MM.1S (cell line): ENCODE results near the gene NEBL.

Experiments used
- DNase-seq: peaks from one replicate; pipeline ENCODE4 v3.0.0-alpha.2; 2015
- H2AFZ ChIP-seq: fragments of 300-600 bp; sonication (generic); 2 replicates; pipeline ENCODE4 v1.6.0; 2016; ENCODE audit warnings: antibody characterized with exemption, low read length
- H3F3A ChIP-seq: fragments of 300-600 bp; sonication (generic); 2 replicates; pipeline ENCODE4 v1.6.1; 2016; ENCODE audit warnings: mild to moderate bottlenecking, antibody characterized with exemption, low read length, moderate library complexity, mixed read lengths; ENCODE audit not compliant: insufficient read depth
- H3K27ac ChIP-seq: fragments of 300-600 bp; sonication (generic); 2 replicates; pipeline ENCODE4 v1.5.1; 2016; ENCODE audit warnings: mild to moderate bottlenecking, low read length
- H3K27me3 ChIP-seq: fragments of 300-600 bp; sonication (generic); replicated peaks from 2 replicates; pipeline ENCODE4 v1.6.0; 2016; ENCODE audit warnings: low read length; ENCODE audit not compliant: insufficient read depth
- H3K36me3 ChIP-seq: fragments of 300-600 bp; sonication (generic); replicated peaks from 2 replicates; pipeline ENCODE4 v1.6.1; 2016; ENCODE audit warnings: mild to moderate bottlenecking, low read length, mixed read lengths; ENCODE audit not compliant: insufficient read depth
- H3K4me1 ChIP-seq: fragments of 300-600 bp; sonication (generic); 2 replicates; pipeline ENCODE4 v1.6.1; 2016; ENCODE audit warnings: low read length, mixed read lengths
- H3K4me2 ChIP-seq: fragments of 300-600 bp; sonication (generic); 2 replicates; pipeline ENCODE4 v1.6.0; 2016; ENCODE audit warnings: low read depth, low read length
- H3K4me3 ChIP-seq: fragments of 300-600 bp; sonication (generic); 2 replicates; pipeline ENCODE4 v1.5.1; 2016; ENCODE audit warnings: low read length, mixed read lengths
- H3K79me2 ChIP-seq: fragments of 300-600 bp; sonication (generic); 2 replicates; pipeline ENCODE4 v1.6.1; 2016; ENCODE audit warnings: mixed run types, low read length, mixed read lengths
- H3K9ac ChIP-seq: fragments of 300-600 bp; sonication (generic); 2 replicates; pipeline ENCODE4 v1.6.1; 2016; ENCODE audit warnings: low read length, mixed read lengths
- H3K9me2 ChIP-seq: fragments of 300-600 bp; sonication (generic); replicated peaks from 2 replicates; pipeline ENCODE4 v1.6.1; 2016; ENCODE audit warnings: mild to moderate bottlenecking, low read length, mixed read lengths; ENCODE audit not compliant: insufficient read depth
- H3K9me3 ChIP-seq: fragments of 300-600 bp; sonication (generic); replicated peaks from 2 replicates; pipeline ENCODE4 v1.6.1; 2016; ENCODE audit warnings: mild to moderate bottlenecking, low read length, mixed read lengths; ENCODE audit not compliant: insufficient read depth
- H4K20me1 ChIP-seq: fragments of 300-600 bp; sonication (generic); 2 replicates; pipeline ENCODE4 v1.6.1; 2016; ENCODE audit warnings: mild to moderate bottlenecking, low read length, moderate library complexity, mixed read lengths; ENCODE audit not compliant: insufficient read depth
- EZH2 ChIP-seq: fragments of 300-600 bp; sonication (generic); optimal IDR thresholded peaks from 2 replicates; pipeline ENCODE3; 2017; ENCODE audit warnings: low read depth, mild to moderate bottlenecking, antibody characterized with exemption, low read length, mixed read lengths
- EZH2phosphoT487 ChIP-seq: fragments of 300-600 bp; sonication (generic); IDR thresholded peaks from 2 replicates; pipeline ENCODE4 v1.6.1; 2018; ENCODE audit warnings: antibody characterized with exemption, low read length
- TF ChIP-seq, protein P1 (sequence below): fragments of 300-600 bp; sonication (generic); IDR thresholded peaks from 2 replicates; pipeline ENCODE4 v1.5.1; 2016; ENCODE audit warnings: antibody characterized with exemption, low read length, mixed read lengths

The NEBL gene

GRCh38 chr10:20911626-20912025 is 14.5 kb upstream of the NEBL start:
- Histone ChIP-seq H3K9me2 (no peaks in the 10 kb centered on the region), H3K27me3 (no peaks in the 10 kb centered on the region)

DNA sequence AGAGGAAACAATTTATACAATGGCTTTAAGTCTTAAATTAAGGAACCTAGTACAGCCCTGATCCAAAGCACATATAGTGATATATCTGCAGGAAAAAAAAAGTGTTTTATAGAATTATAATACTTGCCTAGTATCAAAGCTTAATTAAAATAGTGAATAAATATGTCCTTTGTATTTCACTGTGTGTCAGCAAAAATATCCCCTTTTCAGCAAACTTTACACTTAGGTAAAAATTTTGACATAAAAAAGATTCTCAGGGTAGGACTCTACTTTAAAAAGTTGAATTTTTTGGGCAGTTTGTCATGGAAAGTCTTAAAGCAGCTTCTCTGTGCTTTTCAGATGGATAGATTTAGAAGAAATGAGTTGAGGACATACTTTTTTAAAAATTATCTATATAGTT is 12.7 kb upstream of the NEBL start:
- Histone ChIP-seq H3K79me2 (no peaks in the 10 kb centered on the region), H3K4me3 (no peak overlapping the region), H3K27ac (no peak overlapping the region), H3K9ac (no peak overlapping the region), H3K9me2 (no peaks in the 10 kb centered on the region), H4K20me1 (no peaks in the 10 kb centered on the region), H3K4me2 (no peak overlapping the region), H3K36me3 (no peaks in the 10 kb centered on the region), H3K27me3 (no peaks in the 10 kb centered on the region), H3K9me3 (no peaks in the 10 kb centered on the region), H3F3A (no peaks in the 10 kb centered on the region), H2AFZ (no peak overlapping the region), H3K4me1 (no peaks in the 10 kb centered on the region)
- no peak for DNase-seq
- TF ChIP-seq EZH2phosphoT487 (no peak), EZH2 (no peak)
- TF ChIP-seq, protein P1, sequence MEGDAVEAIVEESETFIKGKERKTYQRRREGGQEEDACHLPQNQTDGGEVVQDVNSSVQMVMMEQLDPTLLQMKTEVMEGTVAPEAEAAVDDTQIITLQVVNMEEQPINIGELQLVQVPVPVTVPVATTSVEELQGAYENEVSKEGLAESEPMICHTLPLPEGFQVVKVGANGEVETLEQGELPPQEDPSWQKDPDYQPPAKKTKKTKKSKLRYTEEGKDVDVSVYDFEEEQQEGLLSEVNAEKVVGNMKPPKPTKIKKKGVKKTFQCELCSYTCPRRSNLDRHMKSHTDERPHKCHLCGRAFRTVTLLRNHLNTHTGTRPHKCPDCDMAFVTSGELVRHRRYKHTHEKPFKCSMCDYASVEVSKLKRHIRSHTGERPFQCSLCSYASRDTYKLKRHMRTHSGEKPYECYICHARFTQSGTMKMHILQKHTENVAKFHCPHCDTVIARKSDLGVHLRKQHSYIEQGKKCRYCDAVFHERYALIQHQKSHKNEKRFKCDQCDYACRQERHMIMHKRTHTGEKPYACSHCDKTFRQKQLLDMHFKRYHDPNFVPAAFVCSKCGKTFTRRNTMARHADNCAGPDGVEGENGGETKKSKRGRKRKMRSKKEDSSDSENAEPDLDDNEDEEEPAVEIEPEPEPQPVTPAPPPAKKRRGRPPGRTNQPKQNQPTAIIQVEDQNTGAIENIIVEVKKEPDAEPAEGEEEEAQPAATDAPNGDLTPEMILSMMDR: no peak

More at GRCh38 chr10:20911626-20912025, 14.5 kb upstream of the NEBL start:
- Histone ChIP-seq H3K36me3 (no peaks in the 10 kb centered on the region), H3K4me3 (no peak overlapping the region), H3K4me2 (no peak overlapping the region), H2AFZ (no peak overlapping the region), H3K27ac (no peak overlapping the region), H3K4me1 (no peaks in the 10 kb centered on the region), H3K9me3 (no peaks in the 10 kb centered on the region), H4K20me1 (no peaks in the 10 kb centered on the region), H3K9ac (no peak overlapping the region), H3K79me2 (no peaks in the 10 kb centered on the region), H3F3A (no peaks in the 10 kb centered on the region)
- no peak for DNase-seq
- TF ChIP-seq EZH2 (no peak), EZH2phosphoT487 (no peak)
- TF ChIP-seq, protein P1: no peak

GRCh38 chr10:20908391-20908790 is 11.3 kb upstream of the NEBL start:
- H2AFZ ChIP-seq: no peak overlapping the region
- H3K36me3 ChIP-seq: no peaks in the 10 kb centered on the region
- no peaks in the 10 kb centered on the region for H3F3A ChIP-seq
- H3K4me2 ChIP-seq: no peak overlapping the region
- no peaks in the 10 kb centered on the region for H4K20me1 ChIP-seq
- H3K27ac ChIP-seq: no peak overlapping the region
- DNase-seq: no peak
- H3K9me3 ChIP-seq: no peaks in the 10 kb centered on the region
- no peak for TF ChIP-seq EZH2
- TF ChIP-seq, protein P1: no peak
- TF ChIP-seq EZH2phosphoT487: no peak
- no peaks in the 10 kb centered on the region for H3K9me2 ChIP-seq
- no peak overlapping the region for H3K9ac ChIP-seq
- H3K79me2 ChIP-seq: no peaks in the 10 kb centered on the region
- H3K4me3 ChIP-seq: no peak overlapping the region
- H3K27me3 ChIP-seq: no peaks in the 10 kb centered on the region
- H3K4me1 ChIP-seq: no peaks in the 10 kb centered on the region
